ENCODE data around the gene CCSER2.
"Not testable (repeated sequence)": the region's sequence is repeated elsewhere in the genome, so short reads cannot be mapped to it uniquely, and the experiment has no call there.

CCSER2 gene

GRCh38 chr10:84398696-84399095 is 70.3 kb downstream of the CCSER2 start:
- DNase-seq: no peak

- DNase-seq: no peak
These were observed 73.6 kb downstream of the CCSER2 start for GRCh38 chr10:84401854-84402611.

- no peak for DNase-seq
These were observed 76.4 kb downstream of the CCSER2 start for GRCh38 chr10:84404783-84405182.

DNA sequence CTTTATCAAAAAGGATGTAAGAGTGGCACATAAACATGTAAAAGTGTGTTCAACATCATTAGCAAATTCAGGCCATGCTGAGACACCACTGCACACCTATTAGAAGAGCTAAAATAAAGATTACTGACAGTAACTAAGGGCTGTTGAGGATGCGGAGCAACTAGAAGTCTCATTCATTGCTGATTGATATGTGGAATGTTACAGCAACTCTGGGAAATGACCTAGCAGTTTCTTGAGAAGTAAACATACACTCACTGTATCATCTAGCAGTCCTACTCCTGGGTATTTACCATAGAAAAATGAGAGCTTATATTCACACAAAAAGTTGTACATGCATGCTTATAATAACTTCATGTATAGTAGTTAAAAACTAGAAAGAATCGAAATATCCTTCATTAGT is 77.3 kb downstream of the CCSER2 start:
- no peak for DNase-seq

DNA sequence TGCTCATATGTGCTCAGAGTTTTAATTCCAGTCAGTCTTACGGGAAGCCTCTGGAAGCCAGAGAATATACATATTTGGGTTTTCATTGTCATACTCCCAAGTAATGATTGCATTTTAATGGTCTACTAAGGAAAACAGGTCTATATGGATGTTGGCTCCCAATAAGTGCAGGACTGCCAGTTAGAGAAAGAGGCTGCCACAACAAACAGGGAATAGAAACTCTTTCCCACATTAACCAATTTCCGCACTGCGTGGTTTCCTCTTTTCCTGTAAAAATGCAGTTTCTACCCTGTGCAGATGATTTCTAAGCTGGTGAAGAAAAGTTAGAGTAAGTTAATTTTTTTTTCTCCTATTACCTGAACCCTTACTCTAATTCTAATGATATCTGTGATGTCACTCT is 78.2 kb downstream of the CCSER2 start:
- no peak for DNase-seq

GRCh38 chr10:84407388-84408049 is 79.1 kb downstream of the CCSER2 start:
- no peak for DNase-seq

DNA sequence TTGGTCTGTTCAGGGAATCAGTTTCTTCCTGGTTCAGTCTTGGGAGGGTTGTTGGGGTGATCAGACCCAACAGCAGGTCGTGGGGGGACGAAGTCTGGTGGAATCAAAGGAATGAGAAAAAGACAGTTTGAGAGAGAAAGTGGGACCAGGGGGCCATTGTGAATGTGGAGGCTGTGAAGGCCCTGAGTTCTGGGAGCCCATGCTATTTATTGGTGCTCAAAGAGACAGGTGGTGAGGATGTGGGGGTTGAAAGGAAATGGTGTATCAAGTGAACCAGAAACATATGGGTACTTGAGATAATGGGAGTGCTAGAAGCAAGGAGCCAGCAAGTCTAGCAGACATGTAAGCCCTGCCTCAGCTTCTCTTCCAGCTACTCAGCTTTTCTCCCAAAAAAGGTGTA is 84.1 kb downstream of the CCSER2 start:
- DNase-seq: no peak

- not testable (repeated sequence) for DNase-seq
These were observed 85.7 kb downstream of the CCSER2 start for GRCh38 chr10:84414110-84414509.

DNA sequence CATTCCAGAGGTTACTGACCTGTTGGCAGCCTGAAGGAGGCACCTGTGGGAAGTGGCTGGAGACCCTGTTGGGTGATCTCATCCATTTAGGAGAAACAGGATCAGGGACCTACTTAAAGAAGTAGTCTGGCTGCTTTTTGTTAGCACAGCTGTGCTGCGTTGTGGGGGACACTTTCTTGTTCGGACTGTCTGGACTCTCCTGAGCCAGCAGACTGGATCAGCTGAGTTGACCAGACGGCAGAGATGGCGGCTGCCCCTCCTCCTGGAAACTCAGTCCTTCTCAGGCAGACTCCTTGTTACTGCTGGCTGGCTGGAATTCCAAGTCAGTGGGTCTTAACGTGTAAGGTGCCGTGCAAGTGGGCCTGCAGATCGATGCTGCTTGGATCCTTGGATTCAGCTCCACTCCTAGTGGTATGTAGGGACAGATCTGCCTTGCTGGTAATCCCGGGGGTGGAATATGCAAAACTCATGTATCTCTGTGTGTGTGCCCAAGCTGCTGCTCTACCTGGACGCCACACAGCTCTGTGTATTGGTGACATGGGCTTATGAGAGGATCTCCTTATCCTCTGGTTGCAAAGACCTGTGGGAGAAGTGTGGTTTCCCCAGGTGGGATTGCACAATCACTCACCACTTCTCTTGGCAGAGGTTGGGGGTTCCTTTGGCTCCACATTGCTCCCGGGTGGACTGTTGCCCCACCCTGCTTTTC is 87.3 kb downstream of the CCSER2 start:
- DNase-seq: peak; percentile 12

- DNase-seq: no peak
These were observed 87.8 kb downstream of the CCSER2 start for GRCh38 chr10:84416245-84416555.

- DNase-seq: no peak
These were observed 95.3 kb downstream of the CCSER2 start for GRCh38 chr10:84423719-84424118.

- no peak for DNase-seq
These were observed 96.4 kb downstream of the CCSER2 start for GRCh38 chr10:84424731-84425167.

DNA sequence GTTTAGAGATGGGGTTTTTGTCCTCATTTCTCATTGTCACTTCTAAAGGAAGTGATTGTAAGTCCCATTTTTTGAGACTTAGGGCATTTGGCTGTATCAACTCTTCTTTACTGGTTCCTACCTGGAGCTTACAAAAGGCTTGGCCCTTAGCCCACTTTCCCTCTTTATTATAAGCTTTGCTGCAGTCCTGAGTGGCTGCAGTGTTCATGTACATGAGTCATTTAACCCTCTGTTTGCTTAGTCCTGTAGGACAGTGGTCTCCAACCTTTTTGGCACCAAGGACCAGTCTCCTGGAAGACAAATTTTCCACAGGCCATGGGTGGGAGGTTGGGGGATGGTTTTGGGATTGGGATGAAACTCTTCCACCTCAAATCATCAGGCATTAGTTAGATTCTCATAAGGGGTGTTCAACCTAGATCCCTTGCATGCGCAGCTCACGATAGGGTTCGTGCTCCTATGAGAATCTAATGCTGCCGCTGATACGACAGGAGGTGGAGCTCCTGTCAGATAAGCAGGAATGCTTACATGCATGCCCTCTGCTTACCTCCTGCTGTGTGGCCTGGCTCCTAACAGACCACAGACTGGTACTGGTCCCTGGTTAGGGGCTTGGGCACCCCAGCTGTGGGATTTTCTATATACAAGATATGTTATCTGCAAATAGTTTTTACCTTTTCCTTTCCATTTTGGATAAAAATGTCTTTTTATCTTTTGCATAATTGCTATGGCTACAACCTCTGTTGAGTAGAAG is 99.7 kb downstream of the CCSER2 start:
- DNase-seq: no peak

DNA sequence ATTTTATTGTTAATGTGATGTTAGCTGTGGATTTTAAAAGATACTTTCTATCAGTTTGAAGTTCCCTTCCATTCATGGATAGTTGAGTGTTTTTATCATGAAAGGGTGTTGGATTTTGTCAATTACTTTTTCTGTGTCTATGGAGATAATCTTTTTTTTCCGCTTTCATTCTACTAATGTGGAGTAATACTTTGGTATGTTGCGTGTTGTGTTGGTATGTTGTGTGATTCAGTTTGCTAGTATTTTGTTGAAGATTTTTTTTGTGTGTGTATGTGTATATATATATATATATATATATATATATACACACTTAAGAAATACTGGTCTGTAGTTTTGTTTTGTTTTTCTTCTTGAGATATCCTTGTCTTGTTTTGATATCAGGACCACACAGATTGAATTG is 100.3 kb downstream of the CCSER2 start:
- DNase-seq: no peak

DNA sequence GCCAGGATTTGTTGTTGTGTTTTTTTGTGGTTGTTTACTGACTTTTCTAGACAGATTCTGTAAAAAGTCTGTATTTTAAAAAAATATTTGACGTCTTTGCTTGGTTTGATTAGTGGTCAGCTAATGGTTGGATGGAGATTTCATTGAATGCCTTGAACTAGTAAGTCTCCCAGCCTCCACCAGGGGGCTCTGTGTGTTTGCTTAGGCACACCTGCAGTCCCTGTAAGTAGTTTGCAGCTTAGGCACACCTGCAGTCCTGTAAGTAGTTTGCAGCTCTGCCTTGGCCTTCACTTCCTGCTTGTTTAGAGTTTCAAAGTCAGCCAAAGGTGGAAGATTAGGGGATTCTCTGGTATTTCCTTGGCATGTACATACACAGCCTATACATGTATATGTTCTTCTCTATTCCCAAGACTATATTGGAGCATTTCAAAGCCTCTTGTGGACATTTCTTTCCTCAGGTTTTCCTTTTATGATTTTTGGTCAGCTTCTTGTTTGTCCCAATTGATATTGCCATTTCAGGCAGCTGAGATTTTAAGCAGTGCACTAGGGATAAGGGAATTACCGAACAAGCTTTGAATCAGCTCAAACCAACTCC is 101.6 kb downstream of the CCSER2 start:
- peak; percentile 46 for DNase-seq

- no peak for DNase-seq
These were observed 104.5 kb downstream of the CCSER2 start for GRCh38 chr10:84432891-84433290.

GRCh38 chr10:84440781-84441180 is 112.4 kb downstream of the CCSER2 start:
- no peak for DNase-seq

- DNase-seq: no peak
These were observed 119.5 kb downstream of the CCSER2 start for GRCh38 chr10:84447701-84448400.

GRCh38 chr10:84449351-84449750 is 121.0 kb downstream of the CCSER2 start:
- DNase-seq: not testable (repeated sequence)

DNA sequence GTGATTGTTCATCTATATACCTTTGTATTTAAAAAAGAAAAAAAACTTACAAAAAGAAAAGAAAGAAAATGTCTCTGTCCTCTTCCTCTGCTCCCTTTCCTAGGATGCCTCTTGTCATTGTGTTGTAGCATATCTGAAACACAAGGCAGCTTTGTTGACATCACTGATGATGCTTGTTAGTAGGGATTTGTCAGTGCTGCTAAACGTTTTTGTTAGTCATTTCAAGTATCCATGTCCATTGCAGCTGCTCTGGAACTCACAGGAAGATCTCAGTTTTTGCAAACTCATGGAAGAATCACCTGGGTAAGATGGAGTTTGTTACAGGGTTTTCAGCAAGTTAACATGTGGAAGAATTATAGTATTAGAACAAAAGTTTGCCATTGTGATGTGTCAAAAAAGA is 123.6 kb downstream of the CCSER2 start:
- DNase-seq: no peak

- no peak for DNase-seq
These were observed 124.9 kb downstream of the CCSER2 start for GRCh38 chr10:84453303-84453702.

- DNase-seq: no peak
These were observed 127.7 kb downstream of the CCSER2 start for GRCh38 chr10:84456126-84456525.

Measured in NCI-H510A (cell line).